HG02981 (cell line): ENCODE data around the gene RHOBTB3.
"Not testable (repeated sequence)": the region's sequence is repeated elsewhere in the genome, so short reads cannot be mapped to it uniquely, and the experiment has no call there.

Experiments
- ATAC-seq: cut with Tn5 transposase; IDR thresholded peaks from one replicate; pipeline ENCODE4 v1.9.1; 2021; ENCODE audit warnings: mild to moderate bottlenecking, moderate library complexity; ENCODE audit not compliant: unreplicated experiment

RHOBTB3 gene

DNA sequence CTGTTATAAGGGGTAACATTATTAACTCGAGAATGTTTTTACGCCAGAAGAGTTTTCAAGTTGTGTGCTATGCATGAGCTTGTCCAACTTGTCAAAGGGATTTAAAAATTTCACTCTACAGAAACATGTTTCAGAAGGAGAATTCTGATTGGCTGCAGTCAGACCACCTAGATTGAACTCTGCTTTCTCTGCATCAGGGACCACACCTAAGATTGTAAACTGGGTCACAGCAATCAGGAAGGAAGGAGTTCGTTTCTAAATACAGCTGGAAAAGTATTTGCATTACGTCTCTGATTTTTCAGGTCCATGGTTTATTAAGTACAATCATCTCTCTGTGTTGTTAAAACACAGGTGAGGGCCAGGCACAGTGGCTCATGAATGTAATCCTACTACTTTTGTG lies 85.6 kb downstream of the RHOBTB3 start:
- ATAC-seq: no peak

DNA sequence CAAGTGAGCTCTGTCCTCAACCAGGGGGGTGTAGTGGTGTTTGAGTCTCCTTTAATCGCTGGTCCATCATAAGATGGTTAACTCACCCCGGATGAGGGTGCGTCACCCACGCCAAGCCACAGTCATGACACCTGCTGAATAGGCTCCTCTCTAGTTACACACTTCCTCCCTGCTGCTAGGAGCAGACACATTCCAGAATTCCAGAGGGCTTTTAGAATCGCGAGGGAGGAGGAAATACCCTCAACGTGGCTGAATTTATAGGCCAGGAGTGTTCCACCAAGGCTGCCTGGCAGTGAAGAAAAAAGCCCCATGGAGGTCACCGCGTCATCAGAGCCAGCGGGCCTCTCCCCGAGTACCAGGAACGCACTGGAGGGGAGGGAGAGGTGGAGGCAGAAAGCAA lies 86.3 kb downstream of the RHOBTB3 start:
- ATAC-seq: no peak

DNA sequence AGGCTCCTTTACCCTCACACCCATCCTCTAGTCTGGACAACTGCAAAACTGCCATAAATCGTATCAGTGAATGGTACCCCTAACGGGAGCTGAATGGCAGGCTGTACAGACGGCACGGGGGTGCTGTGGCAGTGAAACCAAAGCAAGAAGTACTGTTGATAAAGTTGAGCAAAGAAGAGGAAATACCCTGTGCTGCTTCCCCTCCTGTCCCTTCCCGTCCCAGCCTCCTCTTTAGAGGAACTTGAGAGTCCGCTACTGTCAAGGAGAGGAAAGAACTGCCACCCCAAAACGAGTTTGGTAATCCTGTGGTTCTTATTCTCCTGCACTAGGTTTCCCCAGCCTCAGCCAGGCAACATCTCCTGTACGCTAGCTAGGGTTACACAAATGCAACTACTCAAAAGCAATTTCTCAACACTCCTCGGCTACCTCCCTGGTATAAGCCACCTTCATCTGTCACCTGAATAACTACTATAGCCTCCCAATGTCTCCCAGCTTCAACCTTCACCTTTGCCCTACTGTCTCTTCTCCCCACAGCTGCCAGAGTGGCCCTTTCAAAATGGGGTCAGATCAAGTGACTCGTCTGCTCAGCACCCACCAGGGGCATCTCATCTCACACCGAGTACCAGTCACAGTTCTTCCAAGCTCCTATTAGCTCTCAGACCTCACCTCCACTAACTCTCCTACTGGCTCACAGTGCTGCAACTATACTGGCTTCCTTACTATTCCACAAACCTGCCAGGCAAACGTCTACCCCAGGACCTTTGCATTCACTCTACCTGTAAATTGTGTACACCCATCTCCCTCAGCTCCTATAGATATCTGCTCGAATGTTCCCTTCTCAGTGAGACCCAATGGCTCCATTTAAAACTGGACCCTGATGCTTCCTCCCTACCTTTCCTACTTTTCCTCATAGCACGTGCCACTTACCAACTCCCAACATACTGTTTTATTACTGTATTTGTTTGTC lies 87.3 kb downstream of the RHOBTB3 start:
- no peak for ATAC-seq

DNA sequence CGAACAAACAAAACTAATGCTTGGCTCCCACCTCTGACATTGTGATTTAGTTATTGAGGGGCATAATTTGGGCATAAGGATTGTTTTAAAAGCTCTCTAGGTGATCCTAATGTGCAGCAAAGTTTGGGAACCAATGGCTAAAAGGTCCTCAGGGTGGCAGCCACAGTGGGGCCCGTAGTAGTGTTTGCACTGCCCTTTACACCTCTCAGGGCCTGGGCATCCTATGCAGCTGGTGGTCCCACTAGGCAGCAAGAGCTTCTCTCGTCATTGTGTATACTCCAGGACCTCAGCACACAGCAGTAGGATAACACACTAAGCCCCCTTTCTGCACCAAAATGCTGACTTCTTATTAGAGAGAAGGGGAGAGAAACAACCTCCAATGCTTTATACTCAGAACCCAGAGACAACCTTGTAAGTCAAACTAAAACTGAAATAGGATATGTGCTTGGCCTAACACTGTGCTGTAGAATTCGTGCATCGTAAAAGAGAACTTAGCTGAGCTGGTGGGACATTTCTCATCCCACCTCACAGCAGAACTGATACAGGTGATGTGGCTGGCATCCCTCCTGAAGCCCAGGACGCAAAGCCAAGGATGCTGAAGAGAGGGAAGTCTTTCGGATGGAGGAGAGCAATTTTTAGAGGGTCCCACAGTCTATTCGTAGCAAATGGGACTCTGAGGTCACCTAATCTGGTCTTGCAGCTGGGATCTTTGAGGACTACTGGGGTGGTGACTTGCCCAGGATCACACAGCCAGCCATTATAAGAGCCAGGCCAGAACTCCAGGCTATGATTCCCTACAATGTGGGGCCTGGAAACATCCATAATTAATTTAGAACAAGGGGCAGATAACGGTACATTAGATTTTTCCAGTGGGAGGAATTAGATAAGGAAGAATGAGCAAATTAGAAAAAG lies 90.2 kb downstream of the RHOBTB3 start:
- ATAC-seq: no peak

DNA sequence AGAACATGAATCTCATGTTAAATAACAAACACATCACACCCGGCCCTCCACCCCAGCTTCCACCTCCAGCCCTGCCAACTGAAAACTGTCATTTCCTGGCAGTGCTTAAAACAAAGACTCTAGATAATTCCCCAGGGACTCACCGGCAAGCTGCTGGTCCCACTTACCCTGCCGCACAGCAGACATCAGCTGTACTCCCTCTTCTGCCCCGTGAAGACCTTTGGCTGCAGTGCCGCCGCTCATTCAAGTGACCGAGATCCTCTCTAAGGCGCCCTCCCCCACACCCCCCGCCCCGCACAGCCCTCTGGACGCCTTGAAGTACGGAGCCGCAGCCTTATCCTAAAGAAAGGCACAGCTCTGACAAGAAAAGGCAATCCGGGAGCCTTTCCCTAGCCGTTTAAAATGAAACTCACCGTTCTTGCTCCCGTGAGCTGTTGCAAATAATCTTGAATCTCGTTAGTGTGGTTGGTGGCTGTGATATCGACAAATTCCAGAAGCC lies 91.0 kb downstream of the RHOBTB3 start:
- ATAC-seq: peak; percentile 43

DNA sequence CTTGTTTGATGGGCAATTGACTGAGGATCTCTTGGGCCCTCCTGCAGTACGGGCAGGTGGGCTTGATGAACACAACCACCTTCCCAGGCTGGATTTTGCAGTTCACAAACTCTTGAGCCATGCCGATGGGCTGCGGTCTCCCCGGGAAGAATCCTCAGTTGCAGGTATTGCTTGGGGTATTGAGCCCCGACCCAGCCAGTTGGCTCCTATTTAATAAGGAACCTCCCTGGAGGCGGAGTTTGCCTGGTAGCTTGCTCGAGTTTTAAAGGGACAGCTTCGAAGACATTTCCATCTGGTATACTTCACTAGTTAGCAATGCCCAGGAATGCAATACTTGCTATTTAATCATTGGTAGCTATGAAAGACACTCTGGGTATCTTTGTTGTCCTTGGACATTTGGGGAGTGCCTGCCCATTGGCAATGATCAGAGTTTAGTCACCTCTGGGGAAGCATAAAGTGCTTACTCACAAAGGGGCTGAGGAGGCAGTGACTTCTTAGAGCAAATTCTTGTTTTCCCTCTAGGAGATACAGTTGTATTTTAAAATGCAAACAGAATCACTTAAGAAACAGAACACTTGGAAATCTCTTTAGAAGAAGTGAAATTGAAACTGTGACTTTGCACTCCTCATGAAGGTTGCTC lies 91.5 kb downstream of the RHOBTB3 start, which contains the start of gene GLRX:
Gene GLRX, minus strand, starts transcription at position 185 of the 640 bp plus-strand sequence. Its CDS starts 64 bp downstream, at position 121.
- peak; percentile 40 for ATAC-seq

DNA sequence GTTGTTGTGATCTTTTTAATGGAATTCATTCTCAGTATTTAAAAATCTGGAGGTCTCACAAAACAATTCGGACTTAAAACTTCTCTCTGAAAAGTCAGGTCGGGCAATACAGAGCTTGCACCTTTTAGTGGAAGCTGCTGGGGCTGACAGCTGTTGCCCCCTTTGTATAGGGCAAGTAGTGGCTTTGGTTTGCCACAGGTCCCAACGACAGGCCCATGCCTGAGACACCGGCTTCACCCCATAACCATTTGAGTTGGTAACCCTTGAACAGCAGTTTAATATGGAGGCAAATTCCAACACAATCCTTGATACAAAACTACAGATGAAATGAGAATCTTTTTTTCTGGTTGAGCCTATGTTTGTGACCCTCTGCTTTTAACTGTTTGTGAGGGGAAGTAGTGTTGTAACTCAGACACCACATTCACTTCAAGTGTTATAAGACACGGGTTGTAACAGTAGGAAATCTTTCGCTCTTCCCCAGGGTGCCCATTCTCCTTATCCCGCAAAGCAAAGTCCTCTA lies 92.1 kb downstream of the RHOBTB3 start:
- no peak for ATAC-seq

DNA sequence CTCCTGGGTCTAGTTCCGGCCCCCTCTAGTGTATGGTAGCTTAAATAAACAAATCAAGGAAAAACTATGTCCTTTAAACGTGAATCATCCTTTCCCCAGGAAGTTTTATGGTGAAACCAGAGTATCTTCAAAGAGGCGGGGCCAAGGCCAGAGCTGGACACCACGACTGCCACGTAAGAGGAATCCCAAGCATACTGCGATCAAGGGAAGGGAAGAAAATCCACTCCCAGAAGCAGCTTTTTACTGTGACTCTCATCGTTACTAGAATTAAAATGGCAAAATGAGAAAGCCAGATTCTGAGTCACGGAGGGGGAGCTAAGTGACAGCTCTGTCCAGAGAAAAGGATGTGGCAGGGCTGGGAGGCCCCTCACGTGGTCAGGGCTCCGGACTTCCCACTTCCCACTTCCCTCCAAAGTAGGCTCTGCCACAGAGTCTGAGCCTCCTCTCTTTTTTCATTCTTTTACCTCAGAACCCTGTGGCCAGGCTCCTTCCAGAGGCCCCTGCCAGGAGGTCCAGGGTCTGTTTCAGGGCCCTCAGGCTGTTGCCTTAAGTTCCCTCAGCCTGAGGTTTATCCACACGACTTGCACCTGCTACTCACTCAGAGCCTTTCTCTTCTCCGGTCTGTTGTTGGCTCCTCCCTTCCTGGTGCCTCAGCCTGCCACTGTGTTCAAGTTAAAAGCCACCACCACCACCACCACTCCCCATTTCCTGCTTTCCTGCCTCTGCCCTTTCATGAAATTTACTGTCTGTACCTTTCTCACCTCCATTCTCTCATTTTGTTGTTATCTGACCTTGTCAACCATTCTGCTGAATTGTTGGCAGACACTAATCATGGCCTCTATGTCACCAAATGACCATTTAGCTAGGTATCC lies 92.8 kb downstream of the RHOBTB3 start:
- ATAC-seq: peak; percentile 46

DNA sequence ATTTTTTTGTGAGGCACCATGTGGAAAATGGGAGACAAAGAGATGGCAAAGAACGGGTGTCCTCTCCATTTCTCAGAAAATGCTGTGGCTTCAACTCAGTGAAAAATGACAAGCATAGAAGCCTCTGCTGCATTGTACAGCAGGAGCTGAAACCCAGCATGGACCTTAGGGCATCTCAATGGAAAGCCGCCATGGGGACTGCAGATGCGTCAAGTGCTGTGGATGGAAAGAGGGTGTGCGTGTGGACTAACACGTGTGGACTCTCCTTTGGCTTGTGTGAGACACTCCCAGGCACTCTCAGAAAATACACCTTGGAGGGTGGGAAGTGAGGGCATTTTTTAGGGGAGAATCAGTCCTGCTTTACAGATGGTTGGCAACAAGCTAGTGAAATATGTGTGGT lies 93.6 kb downstream of the RHOBTB3 start:
- no peak for ATAC-seq

DNA sequence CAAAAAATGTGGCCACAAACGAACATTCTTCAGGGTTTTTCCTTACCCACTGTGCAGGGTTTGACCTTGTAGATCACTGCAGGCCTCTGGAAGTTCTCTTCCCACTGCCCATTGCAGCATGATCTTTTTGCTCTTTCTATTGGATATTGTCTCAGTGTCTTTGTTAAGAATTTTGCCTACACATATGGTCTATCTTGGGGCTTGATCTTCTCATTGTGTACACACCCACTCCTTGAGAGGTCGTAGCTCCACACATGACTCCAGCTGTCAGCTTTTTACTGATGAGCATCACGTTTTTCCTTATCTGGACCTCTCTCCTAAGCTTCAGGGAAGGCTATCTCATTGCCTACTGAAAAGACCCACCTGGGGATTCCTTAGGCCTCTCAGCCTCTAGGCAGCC lies 94.4 kb downstream of the RHOBTB3 start:
- ATAC-seq: no peak

DNA sequence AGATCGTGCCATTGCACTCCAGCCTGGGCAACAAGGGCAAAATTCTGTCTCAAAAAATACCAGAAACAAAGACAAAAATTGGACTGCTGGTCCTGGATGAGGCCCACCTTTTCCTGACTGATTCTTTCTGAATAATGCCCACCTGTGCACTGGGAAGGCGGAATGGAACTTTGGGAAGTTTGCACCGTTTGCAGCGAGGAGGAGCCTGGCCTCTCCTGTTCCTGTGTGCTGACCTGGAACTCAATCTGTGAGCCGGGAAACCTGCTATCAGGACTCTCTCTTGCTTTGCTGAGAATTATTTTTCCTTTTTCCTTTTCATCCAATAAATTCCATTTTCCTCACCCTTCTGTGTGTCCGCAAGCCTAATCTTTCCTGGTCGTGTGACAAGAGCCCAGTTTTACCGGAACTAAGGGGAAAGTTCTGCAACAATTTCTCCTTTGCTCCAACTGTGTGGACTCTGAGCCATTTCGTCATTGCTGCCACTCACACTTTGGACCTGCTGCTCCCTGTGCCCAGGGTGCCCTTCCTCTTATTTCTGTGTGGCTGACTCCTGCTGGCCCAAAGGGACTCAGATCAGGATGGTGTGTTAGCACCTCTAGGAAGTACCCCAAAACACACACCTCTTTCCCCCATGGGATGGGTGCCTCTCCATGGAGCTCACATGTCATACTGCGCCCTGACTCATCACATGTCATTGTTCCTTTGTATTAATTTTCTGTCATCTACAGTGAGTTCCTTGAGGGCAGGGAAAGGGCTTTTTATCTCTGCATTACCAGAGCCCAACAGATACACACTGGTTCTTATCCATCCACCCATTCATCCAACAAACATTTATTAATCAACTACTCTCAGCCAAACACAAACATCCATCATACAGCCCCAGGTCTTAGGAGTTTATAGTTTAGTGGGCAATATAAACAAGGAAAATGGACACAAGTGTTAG lies 96.1 kb downstream of the RHOBTB3 start:
- no peak for ATAC-seq

DNA sequence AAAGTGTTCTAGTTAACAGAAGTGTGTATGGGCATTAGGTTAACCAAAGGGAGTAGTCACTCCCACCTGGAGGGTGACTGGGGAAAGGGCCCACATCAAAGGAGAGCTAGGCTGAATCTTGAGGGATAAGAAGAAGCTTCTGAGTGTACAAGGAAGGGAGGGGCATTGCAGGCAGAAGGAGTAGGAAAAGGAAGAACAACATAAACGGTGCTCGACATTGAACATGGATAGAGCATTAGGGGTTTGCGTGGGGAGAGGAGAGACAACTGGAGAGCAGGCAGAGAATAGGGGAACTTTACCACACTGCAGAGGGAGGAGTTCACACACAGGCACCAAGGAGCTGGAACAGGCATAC lies 96.7 kb downstream of the RHOBTB3 start:
- no peak for ATAC-seq

DNA sequence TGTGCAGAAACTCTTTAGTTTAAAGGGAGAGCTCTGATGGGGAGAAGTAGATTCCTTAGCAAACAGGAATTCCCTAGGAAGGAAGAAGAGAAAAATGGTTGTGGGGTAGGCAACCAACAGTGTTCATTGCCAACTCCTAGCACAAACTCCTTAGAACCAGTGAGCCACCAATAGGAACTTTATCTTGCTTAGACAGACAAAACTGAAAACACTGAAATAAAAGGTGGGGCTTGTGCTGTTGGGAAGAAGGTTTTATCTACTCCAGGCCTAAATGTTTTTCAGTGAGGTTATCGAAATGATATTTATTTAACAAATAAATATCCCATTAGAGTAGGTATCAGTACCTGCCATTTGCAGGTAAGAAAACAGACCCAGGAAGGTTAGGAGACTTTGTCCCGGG lies 99.1 kb downstream of the RHOBTB3 start:
- ATAC-seq: no peak

DNA sequence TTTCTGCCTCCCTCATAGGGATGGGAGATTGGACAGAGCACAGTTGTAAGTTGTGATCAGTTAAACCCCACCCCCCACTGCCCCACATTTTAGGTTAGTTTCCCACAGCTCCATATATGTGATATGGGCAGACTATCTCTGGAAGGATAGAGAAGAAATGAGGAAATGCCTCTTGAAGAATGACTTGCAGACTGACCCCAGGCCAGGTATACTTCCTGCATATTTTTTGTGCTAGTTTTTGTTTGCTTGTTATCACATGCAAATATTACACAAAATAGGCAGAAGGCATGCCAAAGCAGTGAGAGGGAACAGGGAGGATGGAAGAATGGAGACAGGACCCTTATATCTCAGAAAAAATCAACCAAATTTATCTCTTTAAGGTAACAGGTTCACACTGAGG lies 101.5 kb downstream of the RHOBTB3 start:
- no peak for ATAC-seq

DNA sequence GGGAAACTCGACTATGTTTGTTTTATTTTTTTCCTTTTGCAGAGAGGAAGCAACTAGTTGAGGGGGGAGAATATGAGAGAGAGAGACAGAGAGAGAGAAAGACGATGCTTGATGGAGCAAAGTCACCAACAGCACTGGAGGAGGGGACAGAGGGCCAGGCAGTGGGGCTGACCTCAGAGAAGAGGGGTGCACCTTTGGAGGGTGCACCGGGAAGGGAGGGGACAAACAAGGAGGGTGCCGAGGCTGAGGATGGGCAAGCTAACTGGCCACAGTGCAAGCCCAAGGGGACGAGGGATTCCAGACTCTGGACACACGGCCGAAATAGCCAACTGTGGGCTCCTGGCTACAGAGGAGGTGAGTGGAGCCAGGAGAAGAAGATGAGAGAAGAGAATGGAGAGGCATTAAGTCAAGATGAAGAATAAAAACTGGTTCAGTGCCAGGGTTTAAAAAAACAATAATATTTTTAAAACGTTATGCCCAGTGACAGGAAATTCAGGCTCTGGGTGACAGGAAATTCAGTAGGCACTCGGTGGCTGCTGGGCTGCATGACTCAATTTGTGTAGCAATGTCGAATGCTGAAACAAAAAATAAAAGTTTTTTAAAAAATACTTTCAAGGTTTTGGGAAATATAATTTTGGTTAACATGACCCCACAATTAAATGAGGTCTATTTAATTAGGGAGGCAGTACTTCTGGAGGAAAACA lies 104.7 kb downstream of the RHOBTB3 start:
- ATAC-seq: no peak

DNA sequence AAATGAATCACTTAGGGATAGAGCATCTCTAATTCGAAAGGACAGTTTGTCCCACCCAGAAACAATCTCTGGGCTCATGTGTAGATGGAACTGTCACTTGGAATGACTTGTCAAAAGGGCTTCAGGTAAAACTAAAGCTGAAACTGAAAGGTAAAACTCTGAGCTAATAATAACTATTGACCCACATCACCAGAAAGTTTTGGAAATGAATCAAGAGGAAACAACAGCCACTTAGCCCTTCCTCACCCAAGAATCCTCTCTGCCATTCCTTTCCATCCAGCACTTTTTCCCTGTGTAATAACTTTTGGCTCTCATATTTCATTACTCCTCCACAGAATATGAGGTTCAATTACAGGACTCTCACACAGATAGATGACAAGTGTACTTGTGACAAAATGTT lies 105.4 kb downstream of the RHOBTB3 start:
- no peak for ATAC-seq

DNA sequence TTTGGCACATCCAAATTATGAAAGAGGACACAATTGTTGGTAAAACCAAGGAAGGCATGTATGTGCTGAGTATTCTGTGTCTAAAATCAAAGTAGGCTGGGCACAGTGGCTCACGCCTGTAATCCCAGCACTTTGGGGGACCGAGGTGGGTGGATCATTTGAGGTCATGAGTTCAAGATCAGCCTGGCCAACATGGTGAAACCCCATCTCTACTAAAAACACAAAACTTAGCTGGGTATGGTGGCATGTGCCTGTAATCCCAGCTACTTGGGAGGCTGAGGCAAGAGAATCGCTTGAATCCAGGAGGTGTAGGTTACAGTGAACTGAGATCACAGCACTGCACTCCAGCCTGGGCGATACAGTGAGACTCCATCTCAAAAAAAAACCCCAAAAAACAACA lies 105.8 kb downstream of the RHOBTB3 start:
- ATAC-seq: not testable (repeated sequence)

DNA sequence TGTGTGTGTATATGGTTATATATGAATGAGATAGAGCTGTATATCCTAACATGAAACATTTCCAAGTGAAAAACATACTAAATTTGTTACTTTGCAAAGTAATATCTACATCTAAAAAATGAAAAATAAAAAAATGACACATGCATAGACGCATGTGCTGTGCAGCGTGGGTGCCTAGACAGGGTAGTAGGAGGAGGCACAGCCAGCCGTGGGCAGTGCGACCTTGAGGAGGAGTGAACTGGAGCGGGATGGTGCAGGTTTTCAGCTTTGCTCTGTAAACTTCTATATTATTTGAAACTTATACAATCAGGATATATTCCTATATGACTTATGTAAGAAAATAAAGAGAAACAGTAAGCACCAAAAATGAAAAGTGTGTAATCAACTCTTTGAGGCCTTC lies 106.4 kb downstream of the RHOBTB3 start:
- ATAC-seq: no peak
